Right lobe of liver (tissue), 4 donors: ENCODE measurements around the gene BOC.

ENCODE experiments used
- CTCF ChIP-seq, 4 donors: fragments of 200-600 bp in 3 of 4; fragments of 450-650 bp in 1 of 4; IDR thresholded peaks; one replicate each; pipeline versions ENCODE4 v1.5.1 to v1.8.0; 2016 to 2022; ENCODE audit warnings: antibody characterized with exemption in 4 of 4, mild to moderate bottlenecking in 2 of 4
- POLR2A ChIP-seq: fragments of 450-650 bp; IDR thresholded peaks from one replicate; pipeline ENCODE4 v1.6.1; 2017; ENCODE audit warnings: antibody characterized with exemption, mild to moderate bottlenecking
- donor health status: DM: no; HTN: no; CAD: no.
- donor health status: DM: no; HTN: no; CAD: no.
- donor health status: DM: no; HTN: yes; CAD: no.

DNA sequence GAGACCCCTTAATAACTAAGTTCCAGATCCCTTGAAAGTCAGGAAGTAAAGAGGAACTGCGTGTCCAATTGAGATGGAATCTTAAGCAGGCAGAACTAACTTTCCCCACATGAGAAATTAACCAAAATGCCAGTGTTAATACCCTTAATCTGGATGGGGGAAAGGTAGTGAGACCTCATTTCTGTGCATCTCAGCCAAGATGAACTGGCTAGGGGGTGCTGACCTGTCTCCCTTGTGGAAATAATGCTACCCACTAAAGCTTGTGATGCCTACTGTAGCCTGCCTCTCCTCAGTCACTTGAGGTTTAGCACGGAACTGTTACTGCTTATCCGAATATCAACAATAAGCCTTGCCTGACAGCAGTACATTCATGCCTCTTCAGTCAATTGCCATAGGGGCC, 15.1 kb downstream of the BOC start:
- no peak for TF ChIP-seq CTCF (IDR thresholded peaks at IDR 0.05)
- TF ChIP-seq POLR2A = no peak
